ENCODE data around the gene FILIP1.

The FILIP1 gene

GRCh38 chr6:75285283-75285639, 208.3 kb downstream of the FILIP1 start:
- H3K27ac ChIP-seq (replicated peaks) = peak overlapping the region; percentile 90
- DNase-seq (ENCODE audit: low read depth in 1 of 2, low spot score in 1 of 2) = peak in 1 of 2 experiments; percentile 49
- no peaks in the 10 kb centered on the region for H3K27me3 ChIP-seq (ENCODE audit: insufficient read depth, poor library complexity, severe bottlenecking)
- H3K4me3 ChIP-seq (replicated peaks; ENCODE audit: insufficient read depth, low read length) = peak overlapping the region; percentile 73
- TF ChIP-seq POLR2AphosphoS5 (IDR thresholded peaks at IDR 0.05; ENCODE audit: low read depth) (no peak), SPI1 (IDR thresholded peaks at IDR 0.05; ENCODE audit: borderline replicate concordance, low read depth) (peak; percentile 90)

GRCh38 chr6:75284632-75285282, 208.8 kb downstream of the FILIP1 start, which contains the start of gene TMEM30A:
Gene TMEM30A (minus strand): TSS chr6:75284792. CDS start chr6:75284638, 154 bp downstream.
- TF ChIP-seq GABPA (IDR thresholded peaks at IDR 0.05; ENCODE audit: low read depth) = peak; percentile 86
- TF ChIP-seq CTCF (IDR thresholded peaks at IDR 0.05; ENCODE audit: insufficient read depth, low read length) = no peak
- peak; percentile 92 for TF ChIP-seq POLR2AphosphoS5 (IDR thresholded peaks at IDR 0.05; ENCODE audit: low read depth)
- TF ChIP-seq REST (IDR thresholded peaks at IDR 0.05; ENCODE audit: insufficient replicate concordance, low read depth) = peak; percentile 54
- peak; percentile 74; the same call in 1 of the 2 replicates for TF ChIP-seq SPI1 (IDR thresholded peaks at IDR 0.05; ENCODE audit: borderline replicate concordance, low read depth)
- H3K27me3 ChIP-seq (ENCODE audit: insufficient read depth, poor library complexity, severe bottlenecking) = no peaks in the 10 kb centered on the region
- H3K4me3 ChIP-seq (replicated peaks; ENCODE audit: insufficient read depth, low read length) = peak within 1 kb of the TSS; percentile 84
- DNase-seq (ENCODE audit: low read depth in 1 of 2, low spot score in 1 of 2) = peak; percentile 98
- peak within 1 kb of the TSS; percentile 90 for H3K27ac ChIP-seq (replicated peaks)

- TF ChIP-seq SPI1 (IDR thresholded peaks at IDR 0.05; ENCODE audit: borderline replicate concordance, low read depth) (peak; percentile 30; the same call in 1 of the 2 replicates), CTCF (IDR thresholded peaks at IDR 0.05; ENCODE audit: insufficient read depth, low read length) (no peak)
- Histone ChIP-seq H3K27ac (replicated peaks) (peak overlapping the region; percentile 90), H3K4me3 (replicated peaks; ENCODE audit: insufficient read depth, low read length) (peak overlapping the region; percentile 84), H3K27me3 (ENCODE audit: insufficient read depth, poor library complexity, severe bottlenecking) (no peaks in the 10 kb centered on the region)
- DNase-seq (ENCODE audit: low read depth in 1 of 2, low spot score in 1 of 2) = peak in 1 of 2 experiments; percentile 30
Observed at GRCh38 chr6:75283907-75284631, 209.5 kb downstream of the FILIP1 start.

- no peak for DNase-seq (ENCODE audit: low read depth in 1 of 2, low spot score in 1 of 2)
- Histone ChIP-seq H3K27ac (replicated peaks) (no peak overlapping the region), H3K4me3 (replicated peaks; ENCODE audit: insufficient read depth, low read length) (peak overlapping the region; percentile 84), H3K27me3 (ENCODE audit: insufficient read depth, poor library complexity, severe bottlenecking) (no peaks in the 10 kb centered on the region)
- TF ChIP-seq POLR2AphosphoS5 (IDR thresholded peaks at IDR 0.05; ENCODE audit: low read depth) = no peak
Observed at GRCh38 chr6:75282706-75283105, 210.9 kb downstream of the FILIP1 start.

- H3K27me3 ChIP-seq (ENCODE audit: insufficient read depth, poor library complexity, severe bottlenecking) = no peaks in the 10 kb centered on the region
- H3K27ac ChIP-seq (replicated peaks) = no peak overlapping the region
- TF ChIP-seq REST (IDR thresholded peaks at IDR 0.05; ENCODE audit: insufficient replicate concordance, low read depth) = no peak
- no peak for TF ChIP-seq GABPA (IDR thresholded peaks at IDR 0.05; ENCODE audit: low read depth)
- TF ChIP-seq POLR2AphosphoS5 (IDR thresholded peaks at IDR 0.05; ENCODE audit: low read depth) = no peak
- TF ChIP-seq CTCF (IDR thresholded peaks at IDR 0.05; ENCODE audit: insufficient read depth, low read length) = no peak
- TF ChIP-seq SPI1 (IDR thresholded peaks at IDR 0.05; ENCODE audit: borderline replicate concordance, low read depth) = no peak
- peak overlapping the region; percentile 16 for H3K4me3 ChIP-seq (replicated peaks; ENCODE audit: insufficient read depth, low read length)
- no peak for DNase-seq (ENCODE audit: low read depth in 1 of 2, low spot score in 1 of 2)
Observed at GRCh38 chr6:75281653-75282052, 211.9 kb downstream of the FILIP1 start.

Measured in HL-60 (cell line).